ENCODE measurements around the gene DACH1. TPM values are rescaled to one million over a fixed set of nuclear protein-coding genes. Genes with fewer than 3 reads are reported as not detected.

Gene DACH1
- total RNA-seq, 1 donor: 16.4 TPM

DNA sequence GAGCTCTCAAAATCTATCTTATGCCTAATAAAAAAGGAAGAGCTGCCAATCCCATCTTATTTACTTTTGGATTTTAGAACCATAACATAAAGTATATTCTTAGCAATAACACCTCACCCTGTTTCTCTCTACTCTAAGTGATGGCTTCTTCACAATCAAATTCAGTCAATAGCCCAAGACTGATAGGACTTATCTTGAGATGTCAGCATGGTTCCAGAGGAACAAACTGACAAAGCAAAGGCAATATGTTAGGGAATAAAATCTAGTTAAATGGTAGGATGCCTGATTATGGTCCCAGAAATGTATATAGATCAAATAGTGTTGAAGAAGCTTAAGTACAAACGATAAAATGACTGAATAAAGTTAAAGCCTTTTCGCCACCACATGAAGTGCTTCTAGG is 36.3 kb downstream of the DACH1 start:
- no peak for DNase-seq (ENCODE audit: low read depth in 2 of 3, low spot score in 2 of 3)

DNA sequence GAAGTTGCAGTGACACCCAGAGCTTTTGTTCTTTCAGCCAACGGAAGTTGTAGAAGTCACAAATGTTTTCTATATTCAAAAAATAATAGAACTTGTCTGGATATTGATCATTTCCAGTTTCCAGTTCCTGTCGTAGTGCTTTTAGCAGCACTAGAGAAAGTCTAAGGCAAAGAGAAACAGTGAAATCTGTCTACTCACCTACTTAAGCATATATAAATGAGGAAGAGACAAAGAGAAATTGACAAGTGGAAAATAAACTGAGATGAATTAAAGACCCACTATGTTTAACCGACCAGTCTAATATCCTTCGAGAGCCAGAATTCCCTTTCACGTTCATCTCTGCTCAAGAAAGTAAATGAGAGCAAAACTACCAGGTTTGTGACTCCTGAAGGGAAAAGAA is 36.7 kb downstream of the DACH1 start:
- peak in 1 of 3 donors; percentile 38 for DNase-seq (ENCODE audit: low read depth in 2 of 3, low spot score in 2 of 3)

DNA sequence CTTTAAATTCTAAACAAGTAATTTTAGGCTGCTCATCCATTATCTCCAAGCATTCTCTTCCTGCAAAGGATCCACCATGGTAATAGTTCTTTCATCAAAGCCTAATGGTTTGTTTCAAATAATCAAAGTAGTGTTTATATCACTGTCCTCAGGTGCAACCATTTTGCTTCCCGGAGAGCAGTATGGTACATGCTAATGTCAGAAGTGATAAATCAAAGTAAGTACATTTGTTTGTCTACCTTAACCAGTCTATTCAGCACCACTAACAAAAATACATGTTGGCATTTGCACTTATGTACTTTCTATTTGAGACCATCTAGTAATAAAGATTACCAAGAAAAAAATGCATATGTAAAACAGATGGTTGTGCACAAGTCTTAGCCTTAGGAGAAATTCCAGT is 37.5 kb downstream of the DACH1 start:
- no peak for DNase-seq (ENCODE audit: low read depth in 2 of 3, low spot score in 2 of 3)

DNA sequence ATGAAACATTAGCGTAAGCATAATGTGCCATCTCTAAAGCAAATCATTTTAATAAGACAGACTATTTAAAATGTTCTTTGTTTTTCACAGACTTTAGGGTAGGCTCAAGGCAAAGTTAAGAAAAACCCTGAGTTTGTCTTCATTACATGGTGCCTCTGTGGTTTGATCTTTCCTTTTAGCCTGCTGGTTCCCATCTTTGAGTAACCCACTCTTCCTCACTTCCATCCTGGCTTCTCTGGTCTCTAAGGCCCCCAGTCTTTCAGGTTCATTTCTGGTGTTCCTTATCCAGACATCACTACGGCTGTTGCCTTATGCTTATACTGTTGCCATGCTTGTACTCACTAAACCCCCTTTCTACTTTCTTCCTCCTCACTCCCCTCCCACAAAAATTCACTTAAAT is 38.4 kb downstream of the DACH1 start:
- DNase-seq (ENCODE audit: low read depth in 2 of 3, low spot score in 2 of 3): peak in 1 of 3 donors; percentile 22

DNA sequence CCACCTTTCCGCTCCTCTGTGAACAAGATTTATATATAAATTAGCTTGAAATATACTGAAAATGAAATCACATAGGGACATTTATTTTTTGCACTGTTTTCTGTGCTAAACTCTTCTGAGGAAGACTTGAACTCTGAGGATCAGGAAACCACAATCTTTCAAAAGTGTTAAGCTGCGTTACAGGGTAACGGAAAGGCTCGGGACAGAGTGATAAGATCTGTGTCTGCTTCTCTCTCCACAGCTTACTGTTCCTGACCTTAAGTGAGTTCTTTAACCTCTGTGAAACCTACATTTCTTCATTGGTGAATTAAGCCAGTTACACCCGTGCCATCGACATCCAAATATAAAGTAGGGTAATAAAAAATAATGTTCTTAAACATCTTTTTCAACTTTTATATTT is 38.9 kb downstream of the DACH1 start:
- peak in 2 of 3 donors; percentile 54 to 77 for DNase-seq (ENCODE audit: low read depth in 2 of 3, low spot score in 2 of 3)

DNA sequence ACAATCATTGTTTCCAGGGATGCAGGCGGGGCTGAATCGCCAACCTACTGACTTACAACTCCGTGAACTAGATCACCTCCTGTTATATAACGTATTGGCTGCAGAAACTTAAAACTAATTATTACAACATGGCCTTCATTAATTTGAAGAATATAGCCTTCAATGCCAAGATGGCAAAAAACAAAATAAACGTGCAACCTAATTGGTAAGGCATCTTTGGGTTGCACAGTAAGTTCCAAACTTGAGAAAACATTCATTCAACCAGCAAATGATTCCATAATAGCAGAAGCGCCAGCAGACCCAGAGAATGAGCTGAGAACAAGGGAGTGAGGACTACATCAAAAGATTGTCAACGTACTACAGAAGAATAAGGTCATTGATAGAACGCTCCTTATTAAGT is 39.8 kb downstream of the DACH1 start:
- DNase-seq (ENCODE audit: low read depth in 2 of 3, low spot score in 2 of 3): no peak

DNA sequence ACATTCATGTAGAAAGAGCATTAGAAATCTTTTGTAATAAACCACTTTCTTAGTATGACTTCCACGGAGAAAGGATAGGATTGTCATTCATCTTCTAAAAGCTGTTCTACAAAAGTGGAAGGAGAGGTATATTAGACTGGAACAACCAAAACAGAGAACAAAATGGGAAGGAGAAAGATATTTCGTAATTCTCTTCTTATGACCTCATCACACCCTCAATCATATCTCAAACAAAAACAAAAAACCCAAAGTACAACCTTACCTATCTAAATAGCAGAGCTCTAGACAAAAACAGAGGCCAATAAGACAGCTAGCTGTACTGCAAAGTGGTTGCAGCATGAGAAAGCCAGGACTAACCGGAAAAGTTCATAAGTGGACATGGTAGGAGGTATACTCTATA is 46.3 kb downstream of the DACH1 start:
- no peak for DNase-seq (ENCODE audit: low read depth in 2 of 3, low spot score in 2 of 3)

DNA sequence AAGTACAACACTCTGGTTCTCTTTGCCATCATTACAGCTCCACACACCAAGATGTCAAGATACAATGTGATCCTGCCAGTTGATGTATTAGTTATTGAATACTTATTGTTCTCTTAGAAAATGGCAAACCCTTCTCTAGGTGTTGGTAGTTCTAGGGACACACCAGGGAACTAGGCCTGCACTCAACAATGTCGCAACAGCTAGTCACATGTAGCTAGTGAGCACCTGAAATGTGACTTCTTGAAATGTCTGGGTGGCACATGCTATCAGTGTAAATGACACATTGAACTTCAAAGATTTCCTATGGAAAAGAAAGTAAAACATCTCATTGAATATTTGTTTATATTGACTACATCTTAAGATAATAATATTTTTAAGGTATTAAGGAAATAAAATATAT is 49.7 kb downstream of the DACH1 start:
- DNase-seq (ENCODE audit: low read depth in 2 of 3, low spot score in 2 of 3): no peak

DNA sequence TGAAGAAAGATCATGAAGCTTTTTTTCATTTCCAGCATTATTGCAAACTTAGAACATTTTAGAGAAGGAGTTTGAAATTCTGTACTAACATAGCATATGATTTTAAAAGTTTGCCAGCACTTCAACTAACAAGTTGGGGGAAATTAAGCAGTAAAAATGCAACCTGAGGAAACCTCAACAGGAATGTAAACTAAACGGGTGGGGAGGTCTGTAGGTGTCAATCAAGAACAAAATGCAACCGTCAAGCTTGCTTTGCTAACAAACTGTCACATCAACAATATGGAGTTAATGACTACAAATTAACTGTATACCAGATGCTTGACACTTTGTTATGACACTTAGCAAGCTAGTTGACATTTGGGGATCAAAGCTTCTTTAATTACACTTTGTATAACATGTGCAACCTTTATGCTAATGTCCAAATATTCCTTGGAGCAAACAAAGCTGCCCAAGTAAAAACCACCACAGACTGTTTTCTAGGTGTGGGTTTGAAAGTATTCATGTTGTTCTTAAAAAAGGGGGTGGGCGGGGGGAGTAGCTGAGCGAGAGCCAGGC is 52.1 kb downstream of the DACH1 start:
- DNase-seq (ENCODE audit: low read depth in 2 of 3, low spot score in 2 of 3): no peak

DNA sequence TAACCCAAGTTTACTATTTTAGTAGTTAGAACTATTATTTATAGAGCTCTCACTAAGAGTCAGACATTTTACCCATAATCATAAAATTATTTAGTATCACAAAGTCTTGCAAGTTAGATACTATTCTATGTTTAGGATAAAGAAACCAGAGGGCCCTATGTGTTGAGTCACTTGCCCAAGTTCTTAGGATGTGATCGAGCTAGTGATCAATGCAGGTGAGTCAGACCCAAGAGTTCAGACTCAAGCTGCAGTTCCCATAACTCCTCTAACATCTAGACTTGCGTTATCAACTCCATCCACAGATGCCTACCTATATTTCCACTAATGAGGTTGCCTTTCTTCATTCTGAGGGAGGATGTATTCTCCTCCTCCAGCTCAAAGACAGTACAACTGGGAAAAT is 53.8 kb downstream of the DACH1 start:
- DNase-seq (ENCODE audit: low read depth in 2 of 3, low spot score in 2 of 3): no peak

DNA sequence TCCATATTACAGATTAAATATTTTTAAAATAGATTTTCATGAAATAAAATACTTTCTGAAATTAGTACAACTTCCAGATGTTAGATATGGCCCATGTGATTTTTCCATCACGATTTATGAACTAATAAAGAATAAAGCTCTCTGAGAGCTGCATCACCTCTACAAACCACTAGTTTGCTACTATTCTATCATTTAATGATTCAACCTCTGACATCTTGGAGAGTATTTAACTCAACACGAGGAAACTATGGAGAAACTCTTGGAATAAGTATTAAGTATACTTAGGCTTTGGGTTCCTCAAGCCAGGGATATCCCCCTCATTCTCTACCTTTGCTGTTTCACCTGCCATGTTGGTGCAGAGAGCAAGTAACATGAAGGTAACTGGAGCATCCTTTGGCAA is 55.7 kb downstream of the DACH1 start:
- no peak for DNase-seq (ENCODE audit: low read depth in 2 of 3, low spot score in 2 of 3)

DNA sequence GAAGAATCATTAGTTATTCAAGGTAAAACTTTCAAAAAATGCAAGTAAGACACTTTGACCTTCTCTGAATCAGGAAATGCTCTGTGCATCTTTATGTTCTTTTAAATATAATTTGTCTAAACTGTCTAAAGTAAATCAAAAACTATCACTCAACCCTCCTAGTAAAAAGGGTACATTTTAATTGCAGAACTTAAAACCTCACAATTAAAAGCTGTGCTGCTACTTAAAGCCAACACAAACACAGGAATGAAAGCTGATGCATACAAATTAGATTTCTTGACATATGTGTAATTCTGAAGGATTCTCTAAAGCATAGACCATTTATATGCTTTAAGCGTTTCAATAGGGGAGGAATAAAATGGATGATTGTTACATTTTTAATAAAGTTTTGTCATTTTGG is 58.3 kb downstream of the DACH1 start:
- no peak for DNase-seq (ENCODE audit: low read depth in 2 of 3, low spot score in 2 of 3)

DNA sequence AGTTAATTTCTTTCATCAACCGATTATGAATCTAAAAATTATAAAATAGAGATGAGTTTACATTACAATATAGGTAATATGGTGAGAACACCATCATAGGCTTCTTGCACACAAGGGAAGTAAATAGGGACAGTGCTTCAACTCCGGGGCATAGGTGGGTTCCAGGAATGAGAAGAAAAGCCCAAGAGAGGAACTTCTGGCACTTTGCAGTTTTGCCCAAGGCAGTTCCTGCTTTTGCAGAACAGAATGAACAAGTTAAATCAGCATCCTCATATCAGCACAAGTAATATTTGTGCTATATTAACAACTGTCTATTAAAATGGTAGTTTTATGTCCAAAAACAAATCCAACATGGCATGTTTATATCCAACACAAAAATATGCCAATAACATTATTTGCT is 60.1 kb downstream of the DACH1 start:
- peak in 1 of 3 donors; percentile 30 for DNase-seq (ENCODE audit: low read depth in 2 of 3, low spot score in 2 of 3)

DNA sequence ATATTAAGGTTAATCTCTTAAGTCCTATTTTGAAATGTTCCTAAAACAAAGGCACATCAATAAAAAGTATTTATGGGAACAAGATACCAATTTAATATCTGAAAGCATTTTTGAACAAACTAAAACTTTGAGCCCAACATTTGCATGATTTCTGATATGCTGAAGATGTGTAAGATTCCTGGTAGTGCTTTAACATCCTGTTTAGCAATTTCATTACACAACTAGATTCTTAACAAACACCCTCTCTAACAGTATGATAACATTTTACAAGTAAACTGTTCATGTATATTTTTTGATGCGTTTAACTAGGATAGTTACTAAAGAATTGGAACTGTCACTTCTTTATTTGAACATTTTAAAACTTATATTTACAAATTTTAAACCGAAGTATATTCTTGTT is 63.9 kb downstream of the DACH1 start:
- DNase-seq (ENCODE audit: low read depth in 2 of 3, low spot score in 2 of 3): no peak

DNA sequence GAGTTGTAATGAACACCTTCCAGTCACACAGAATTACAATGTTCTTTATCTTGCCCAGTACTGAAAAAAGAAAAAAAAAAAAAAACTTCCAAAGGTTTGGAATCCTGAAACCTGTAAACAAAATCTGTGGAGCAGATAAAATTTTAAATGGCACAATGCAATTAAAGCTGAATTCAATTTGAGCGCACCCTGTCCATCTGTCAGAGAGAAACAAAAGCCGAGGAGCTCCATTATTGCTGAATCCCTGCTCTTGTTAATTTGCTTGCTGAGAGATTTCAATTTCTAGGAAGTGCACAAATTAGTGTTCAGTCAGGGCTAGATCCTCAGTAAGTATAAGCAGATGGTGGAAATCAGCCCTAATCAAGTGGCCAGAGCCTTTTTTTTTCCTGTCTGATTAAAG is 65.2 kb downstream of the DACH1 start:
- DNase-seq (ENCODE audit: low read depth in 2 of 3, low spot score in 2 of 3): no peak

DNA sequence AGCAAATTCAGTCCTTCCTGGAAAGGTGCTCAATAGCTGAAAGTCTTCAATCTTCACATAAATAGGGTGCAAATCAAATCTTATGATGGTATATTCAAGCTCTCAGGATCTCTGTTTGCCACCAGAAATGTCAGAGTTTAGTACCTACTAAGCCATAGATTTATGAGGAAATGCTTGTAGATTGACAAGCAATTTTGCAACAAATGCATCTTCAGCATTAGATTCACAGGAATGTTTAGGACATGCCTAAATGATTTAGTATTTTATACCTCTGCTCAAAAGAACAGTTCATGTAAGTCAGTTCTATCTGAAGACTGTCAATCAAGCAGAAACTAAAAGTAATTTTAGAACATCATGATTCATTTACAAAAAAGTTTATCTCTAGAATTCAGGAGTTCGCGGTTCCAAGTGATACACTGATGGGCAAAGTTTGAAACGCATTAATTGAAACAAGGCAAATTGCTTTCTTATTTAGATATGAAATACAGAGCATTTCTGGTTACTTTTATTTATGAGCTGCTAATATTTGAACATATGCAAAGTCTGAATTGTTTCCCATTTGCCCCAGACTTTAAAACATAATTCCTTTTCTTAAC is 65.7 kb downstream of the DACH1 start:
- peak in 1 of 3 donors; percentile 16 for DNase-seq (ENCODE audit: low read depth in 2 of 3, low spot score in 2 of 3)

DNA sequence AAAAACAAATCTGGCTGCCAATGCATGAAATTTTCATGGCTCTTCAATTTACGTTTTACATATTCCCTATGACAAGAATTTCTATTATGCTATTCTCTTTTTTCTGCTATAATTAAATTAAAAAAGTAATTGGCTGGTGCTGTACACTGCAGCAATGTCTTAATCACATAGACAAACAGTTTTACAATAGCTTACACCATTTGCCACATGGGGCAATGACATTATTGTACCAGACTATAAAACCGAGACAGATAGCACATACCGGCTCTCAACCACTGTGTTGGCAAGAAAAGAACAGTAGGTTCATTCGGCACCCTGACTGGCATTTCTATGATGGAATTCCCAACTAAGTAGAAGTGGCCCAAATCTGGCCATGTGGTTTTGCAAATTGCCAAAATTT is 67.7 kb downstream of the DACH1 start:
- DNase-seq (ENCODE audit: low read depth in 2 of 3, low spot score in 2 of 3): no peak

DNA sequence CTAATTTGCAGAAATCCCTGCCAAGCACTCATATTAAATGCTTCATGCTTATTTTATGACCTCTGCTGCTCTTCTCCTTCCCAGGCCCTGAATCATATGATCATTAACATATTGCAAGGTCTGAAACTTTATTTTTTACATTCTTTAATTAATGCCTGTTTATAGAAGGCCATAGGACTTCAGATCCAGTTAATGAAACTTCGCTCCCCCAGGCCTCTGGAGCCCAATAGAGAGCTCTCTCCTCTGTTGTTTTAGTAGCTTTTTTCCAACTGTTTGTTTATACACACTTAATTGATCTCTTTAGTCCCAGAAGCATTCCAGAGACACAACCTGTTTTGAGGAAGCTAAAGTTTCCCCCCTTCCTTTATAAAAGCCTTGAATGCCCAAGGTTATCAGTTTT is 68.3 kb downstream of the DACH1 start:
- DNase-seq (ENCODE audit: low read depth in 2 of 3, low spot score in 2 of 3): no peak

DNA sequence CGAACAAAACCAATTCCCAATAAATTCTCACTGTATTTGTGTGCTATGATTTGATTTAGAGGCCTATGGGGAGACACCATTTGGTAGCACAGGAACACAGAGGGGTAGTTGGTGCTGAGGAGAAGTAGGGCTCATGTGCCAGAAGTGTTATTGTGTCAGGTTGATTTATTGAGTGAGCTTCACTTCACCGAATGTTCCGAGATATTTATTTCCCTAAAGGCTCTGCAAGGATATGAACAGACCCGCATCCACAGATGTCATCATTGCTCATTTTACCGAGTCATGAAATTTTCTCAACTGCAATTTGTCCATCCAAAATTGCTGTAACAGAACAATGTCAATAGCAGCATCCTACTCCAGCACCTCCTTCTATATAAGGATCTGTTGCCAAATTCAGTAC is 69.5 kb downstream of the DACH1 start:
- peak in 2 of 3 donors; percentile 31 to 64 for DNase-seq (ENCODE audit: low read depth in 2 of 3, low spot score in 2 of 3)

DNA sequence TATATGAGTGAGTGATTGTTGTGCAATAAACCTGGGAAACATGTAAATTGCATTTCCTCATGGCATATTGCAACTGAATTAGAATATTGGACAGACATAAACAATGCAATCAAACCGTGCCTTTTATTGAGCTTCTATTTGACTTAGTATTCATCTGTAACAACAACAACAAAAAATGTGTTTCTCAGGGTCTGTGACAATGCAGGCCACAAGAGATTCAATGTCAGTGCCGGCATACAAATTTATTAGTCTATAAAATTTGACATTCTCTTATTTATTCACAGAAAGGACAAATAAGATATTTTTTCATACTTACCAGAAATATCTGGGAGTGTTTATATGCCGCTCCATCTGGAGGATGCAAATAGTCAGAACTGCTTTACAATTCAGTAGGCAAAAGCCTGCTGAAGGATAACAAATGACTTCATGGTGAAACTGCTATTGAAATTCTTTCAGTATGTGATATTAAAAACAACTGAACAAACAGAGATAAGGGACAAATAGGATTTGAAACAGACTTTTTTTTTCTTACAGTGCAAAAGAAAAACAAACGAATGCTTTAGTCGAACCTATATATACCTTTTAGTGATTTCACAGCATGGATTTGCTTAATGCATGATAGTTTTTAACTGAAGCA is 77.2 kb downstream of the DACH1 start:
- DNase-seq (ENCODE audit: low read depth in 2 of 3, low spot score in 2 of 3): no peak

DNA sequence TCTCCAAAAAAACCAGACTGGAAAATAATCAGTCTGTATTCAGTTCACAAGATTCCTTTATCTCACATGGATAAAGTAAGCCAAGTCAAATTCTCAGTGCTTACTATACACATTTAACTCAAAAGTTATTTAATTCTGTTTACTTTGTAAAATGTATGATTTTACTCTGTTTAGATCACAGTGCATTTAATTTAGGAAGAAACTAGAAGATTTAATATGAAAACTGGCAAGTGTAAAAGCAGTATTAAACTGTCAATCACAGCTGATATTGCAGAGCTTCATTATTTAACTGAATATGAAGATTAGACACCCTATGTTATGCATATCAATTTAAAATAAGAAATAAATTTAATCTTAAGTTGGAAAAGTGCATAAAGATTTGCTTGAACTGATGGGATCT is 78.0 kb downstream of the DACH1 start:
- DNase-seq (ENCODE audit: low read depth in 2 of 3, low spot score in 2 of 3): no peak

DNA sequence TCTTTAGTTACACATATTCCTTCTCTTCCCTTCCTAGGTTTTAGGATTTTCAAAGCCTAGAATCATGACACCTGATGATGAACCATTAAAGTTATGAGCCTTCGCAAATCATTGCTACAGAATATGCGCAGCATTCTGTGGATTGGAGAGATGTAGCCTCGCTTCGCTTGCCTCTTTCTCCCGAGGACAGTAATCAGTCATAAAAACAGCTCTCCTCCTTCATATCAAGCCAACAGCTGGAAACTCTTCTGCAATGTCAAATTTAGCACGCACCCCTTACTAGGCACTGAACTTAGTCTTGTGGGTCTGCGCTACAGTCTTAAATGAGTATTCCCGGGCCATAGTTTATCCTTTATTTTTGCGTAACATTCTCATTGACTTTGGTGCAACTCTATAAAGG is 79.6 kb downstream of the DACH1 start:
- no peak for DNase-seq (ENCODE audit: low read depth in 2 of 3, low spot score in 2 of 3)

DNA sequence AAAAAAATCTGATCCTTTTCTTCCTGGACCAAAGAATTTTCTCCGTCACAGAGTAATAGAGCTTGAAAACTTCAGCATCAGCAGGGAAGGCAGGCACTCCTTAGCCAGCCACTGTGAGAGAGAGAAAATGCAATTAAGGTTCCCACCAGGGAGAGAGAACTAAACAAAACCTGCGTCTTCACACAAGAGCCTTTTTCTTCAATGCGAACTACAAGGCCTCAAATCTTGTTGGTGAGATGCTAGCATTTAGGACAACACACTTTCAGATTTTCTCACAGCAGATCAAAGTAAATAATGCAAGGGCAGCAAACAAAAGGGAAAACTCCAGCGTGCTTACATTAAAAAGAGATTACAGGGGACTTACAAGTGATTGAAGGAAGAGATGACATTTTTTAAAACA is 80.1 kb downstream of the DACH1 start:
- no peak for DNase-seq (ENCODE audit: low read depth in 2 of 3, low spot score in 2 of 3)
